ENCODE measurements around the gene ACE.

The ACE gene

GRCh38 chr17:63516910-63517824 is 40.3 kb downstream of the ACE start:
- no peak overlapping the region for H3K4me3 ChIP-seq (replicated peaks; ENCODE audit: low read depth, low read length)
- DNase-seq (ENCODE audit: low read depth): peak; percentile 18
- TF ChIP-seq CTCF (IDR thresholded peaks at IDR 0.05; ENCODE audit: low read length, missing control alignments): no peak

DNA sequence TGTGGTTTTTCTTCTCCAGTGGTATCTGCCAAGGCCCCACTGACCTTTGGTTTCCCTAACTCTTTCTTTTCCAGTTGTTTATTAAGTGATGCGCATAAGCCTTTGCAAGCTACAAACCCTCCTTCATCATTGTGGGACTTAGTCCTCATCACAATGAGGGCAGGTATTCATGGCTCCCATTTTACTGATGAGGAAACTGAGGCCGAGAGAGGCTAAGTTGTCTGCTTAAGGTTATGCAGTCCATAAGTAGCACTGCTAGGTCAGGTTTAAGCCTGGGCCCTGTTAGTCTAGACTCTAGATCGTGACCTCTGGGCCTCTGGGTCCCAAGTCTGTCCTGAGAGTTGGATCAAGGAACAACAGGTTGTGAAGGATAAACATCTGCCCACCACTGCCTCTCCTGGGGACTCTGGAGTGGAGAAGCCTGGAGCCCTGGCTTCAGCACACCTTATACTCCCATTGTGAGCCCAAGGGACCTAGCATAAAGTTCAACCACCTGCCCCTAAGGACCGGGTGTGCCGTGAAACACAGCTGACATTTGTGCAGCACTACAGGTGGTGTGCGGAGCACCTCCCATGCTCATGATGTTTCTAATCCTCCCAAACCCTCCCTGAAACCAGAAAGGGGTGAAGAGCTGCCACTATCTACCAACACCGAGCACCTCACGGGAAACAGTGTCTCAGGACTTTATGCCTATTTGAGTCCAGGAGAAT is 41.1 kb downstream of the ACE start:
- H3K4me3 ChIP-seq (replicated peaks; ENCODE audit: low read depth, low read length): no peak overlapping the region
- DNase-seq (ENCODE audit: low read depth): no peak
- TF ChIP-seq CTCF (IDR thresholded peaks at IDR 0.05; ENCODE audit: low read length, missing control alignments): no peak

DNA sequence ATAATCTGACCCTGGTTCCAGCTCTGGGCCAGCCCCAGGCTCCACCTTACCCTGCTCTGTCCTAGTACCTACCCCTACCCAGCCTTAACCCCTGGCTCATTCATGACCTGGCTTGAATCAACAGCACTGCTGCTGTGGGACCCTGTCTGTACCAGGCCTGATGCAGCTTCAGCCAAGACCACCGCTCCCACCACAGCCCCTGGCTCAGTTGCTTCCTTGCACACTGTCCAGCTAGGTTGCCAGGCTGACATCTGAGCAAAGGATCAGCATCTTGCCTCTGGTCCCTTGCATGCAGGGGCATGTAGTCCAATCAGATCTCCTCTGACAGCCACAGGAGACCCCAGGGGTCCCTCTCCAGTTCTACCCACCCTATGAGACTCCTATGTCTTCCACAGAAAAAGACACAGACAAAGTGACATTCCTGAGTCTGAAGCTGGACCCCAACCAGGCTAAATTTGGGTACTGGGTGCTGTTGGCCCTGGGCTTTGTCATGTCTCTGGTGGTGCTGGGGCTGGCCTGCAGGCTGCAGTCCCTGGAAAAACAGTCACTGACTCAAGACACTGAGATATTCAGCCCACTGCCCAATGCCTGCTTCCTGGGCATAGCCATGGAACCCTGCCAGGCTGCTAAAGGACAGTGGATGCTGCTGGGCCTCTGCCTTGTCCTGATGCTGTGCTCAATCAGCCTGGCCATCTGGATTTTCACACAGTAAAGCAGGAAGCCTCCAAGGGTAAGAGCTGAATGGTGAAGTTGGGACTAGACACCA is 42.4 kb downstream of the ACE start:
- no peak overlapping the region for H3K4me3 ChIP-seq (replicated peaks; ENCODE audit: low read depth, low read length)
- TF ChIP-seq CTCF (IDR thresholded peaks at IDR 0.05; ENCODE audit: low read length, missing control alignments): no peak
- no peak for DNase-seq (ENCODE audit: low read depth)

DNA sequence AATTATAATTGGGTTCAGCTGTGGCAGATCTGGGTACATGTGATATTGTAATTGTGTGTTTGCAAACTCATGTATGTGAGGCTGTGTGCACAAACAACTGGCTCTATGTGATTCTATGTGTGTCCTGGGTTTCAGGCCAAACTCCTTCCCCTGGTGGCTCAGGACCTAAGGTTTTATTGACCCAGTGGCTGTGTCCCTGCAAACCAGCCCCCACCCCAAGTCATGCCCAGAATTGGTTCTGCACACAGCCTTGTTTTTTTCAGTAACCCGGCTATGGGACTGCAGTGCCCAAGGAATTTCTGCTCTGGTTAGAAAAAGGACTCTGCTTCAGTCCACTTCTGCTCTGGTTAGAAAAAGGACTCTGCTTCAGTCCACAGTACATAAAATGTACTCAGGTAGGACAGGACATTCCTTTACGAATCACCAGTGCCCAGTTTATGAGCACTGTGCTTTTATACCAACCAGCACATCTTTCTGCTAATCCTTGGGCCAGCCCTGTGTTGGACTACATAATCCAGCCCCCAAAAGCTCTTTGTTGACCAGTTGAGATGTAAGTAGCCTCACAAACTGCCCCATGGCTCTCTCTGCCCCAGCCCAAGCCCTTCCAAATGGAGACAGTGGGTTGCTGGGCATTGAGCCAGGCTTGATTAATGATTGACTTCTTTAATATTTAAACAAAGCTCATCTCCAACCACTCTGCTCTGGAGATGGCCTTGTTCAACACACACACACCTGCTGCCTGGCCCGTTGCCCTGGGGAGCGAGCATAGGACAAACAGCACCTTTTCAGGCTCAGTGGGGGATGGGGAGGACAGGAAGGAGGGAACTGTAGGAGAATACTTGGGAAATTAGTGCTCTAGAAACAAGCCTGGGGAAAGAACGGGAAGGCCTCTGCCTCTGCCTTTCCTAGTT is 43.4 kb downstream of the ACE start:
- DNase-seq (ENCODE audit: low read depth): no peak
- no peak overlapping the region for H3K4me3 ChIP-seq (replicated peaks; ENCODE audit: low read depth, low read length)
- TF ChIP-seq CTCF (IDR thresholded peaks at IDR 0.05; ENCODE audit: low read length, missing control alignments): no peak

- H3K4me3 ChIP-seq (replicated peaks; ENCODE audit: low read depth, low read length): peak within 1 kb of the TSS; percentile 21
- TF ChIP-seq CTCF (IDR thresholded peaks at IDR 0.05; ENCODE audit: low read length, missing control alignments): no peak
- DNase-seq (ENCODE audit: low read depth): no peak
Measured at GRCh38 chr17:63523253-63523855, 46.5 kb downstream of the ACE start, which contains the start of gene KCNH6. TSS of gene KCNH6 (plus strand) at chr17:63523358. CDS start at chr17:63523414, 56 bp downstream.

Measured in fibroblast of pulmonary artery (primary cell).